WTC11 (cell line): Measurements from ENCODE around the gene RELT. TPM values are rescaled to one million over a fixed set of nuclear protein-coding genes. Genes with fewer than 3 reads are reported as not detected.

Source experiments
- ATAC-seq: fragments of 200-7000 bp; cut with Tn5 transposase; 2 replicates; pipeline ENCODE4 v1.10.0; 2021; ENCODE audit warnings: mild to moderate bottlenecking, moderate library complexity
- CTCF ChIA-PET: fragments of 300-600 bp; sonication (Branson Sonifier 250); formaldehyde crosslinking; loops from one replicate; lab custom pipeline; 2021; ENCODE audit warnings: antibody characterized with exemption; lab: Charles Lee
- POLR2A ChIA-PET: fragments of 350-600 bp; sonication (Branson Sonifier 250); formaldehyde crosslinking; loops from one replicate; lab custom pipeline; 2021; ENCODE audit warnings: antibody characterized with exemption; lab: Charles Lee
- DNase-seq: peaks from one replicate; pipeline ENCODE4 v3.0.0; 2021; ENCODE audit warnings: low spot score
- H3K27ac Mint-ChIP-seq: 2 replicates; pipeline ENCODE4 v1.8.0; 2021; ENCODE audit warnings: mixed read lengths
- H3K27me3 Mint-ChIP-seq: 2 replicates; pipeline ENCODE4 v1.8.0; 2021; ENCODE audit warnings: low read depth, mild to moderate bottlenecking, moderate library complexity, mixed read lengths
- H3K36me3 Mint-ChIP-seq: 2 replicates; pipeline ENCODE4 v1.8.0; 2021; ENCODE audit warnings: mixed read lengths
- H3K4me1 Mint-ChIP-seq: 2 replicates; pipeline ENCODE4 v1.8.0; 2022; ENCODE audit warnings: mixed read lengths
- H3K4me3 Mint-ChIP-seq: 2 replicates; pipeline ENCODE4 v1.8.0; 2021; ENCODE audit warnings: mild to moderate bottlenecking, moderate library complexity, mixed read lengths
- H3K9me3 Mint-ChIP-seq: 2 replicates; pipeline ENCODE4 v1.8.0; 2021; ENCODE audit warnings: mixed read lengths
- FOXK1 ChIP-seq: sonication (generic); formaldehyde crosslinking; IDR thresholded peaks from 2 replicates; pipeline ENCODE4 v1.8.0; 2022; ENCODE audit warnings: mild to moderate bottlenecking, moderate library complexity, missing genetic modification reagents
- NFE2L1 ChIP-seq: sonication (generic); formaldehyde crosslinking; IDR thresholded peaks from 2 replicates; pipeline ENCODE4 v1.8.1; 2023; ENCODE audit warnings: missing genetic modification reagents
- NR2C2 ChIP-seq: sonication (generic); formaldehyde crosslinking; IDR thresholded peaks from 2 replicates; pipeline ENCODE4 v1.8.0; 2022; ENCODE audit warnings: mild to moderate bottlenecking, missing genetic modification reagents
- SOX15 ChIP-seq: fragments of 250-450 bp; sonication (Bioruptor Pico); IDR thresholded peaks from 2 replicates; pipeline ENCODE4 v1.9.0; 2021; ENCODE audit warnings: mild to moderate bottlenecking
- ZNF121 ChIP-seq: sonication (generic); formaldehyde crosslinking; IDR thresholded peaks from 2 replicates; pipeline ENCODE4 v1.8.0; 2023; ENCODE audit warnings: missing genetic modification reagents
- ZNF317 ChIP-seq: sonication (generic); formaldehyde crosslinking; IDR thresholded peaks from 2 replicates; pipeline ENCODE4 v1.8.1; 2023; ENCODE audit warnings: low read depth, mild to moderate bottlenecking, moderate library complexity, missing genetic modification reagents, borderline replicate concordance
- ZNF416 ChIP-seq: fragments of 250-450 bp; sonication (Bioruptor Pico); IDR thresholded peaks from 2 replicates; pipeline ENCODE4 v1.9.0; 2021; ENCODE audit warnings: mild to moderate bottlenecking, inconsistent platforms
- total RNA-seq: library from RNA; stranded (reverse); gene quantifications from 3 replicates; pipeline ENCODE4 v1.2.3, GENCODE V29; 2021
- TF ChIP-seq, protein P1 (sequence below): fragments of 250-450 bp; sonication (Bioruptor Pico); IDR thresholded peaks from 2 replicates; pipeline ENCODE4 v2.1.2; 2022; ENCODE audit warnings: mild to moderate bottlenecking, moderate library complexity
- TF ChIP-seq, protein P2 (sequence below): sonication (generic); formaldehyde crosslinking; IDR thresholded peaks from 2 replicates; pipeline ENCODE4 v1.8.1; 2023; ENCODE audit warnings: mild to moderate bottlenecking, missing genetic modification reagents, borderline replicate concordance
- TF ChIP-seq, protein P3 (sequence below): fragments of 250-450 bp; sonication (Bioruptor Pico); IDR thresholded peaks from 2 replicates; pipeline ENCODE4 v1.9.0; 2021; ENCODE audit warnings: mild to moderate bottlenecking, borderline replicate concordance
- TF ChIP-seq, protein P4 (sequence below): sonication (generic); formaldehyde crosslinking; IDR thresholded peaks from 2 replicates; pipeline ENCODE4 v1.8.0; 2023; ENCODE audit warnings: missing genetic modification reagents

The RELT gene
- total RNA-seq, 1 experiment from 2014 or later = 6.7 TPM

- TF ChIP-seq FOXK1 (CRISPR knock-in tag) = no peak
- TF ChIP-seq, protein P1, sequence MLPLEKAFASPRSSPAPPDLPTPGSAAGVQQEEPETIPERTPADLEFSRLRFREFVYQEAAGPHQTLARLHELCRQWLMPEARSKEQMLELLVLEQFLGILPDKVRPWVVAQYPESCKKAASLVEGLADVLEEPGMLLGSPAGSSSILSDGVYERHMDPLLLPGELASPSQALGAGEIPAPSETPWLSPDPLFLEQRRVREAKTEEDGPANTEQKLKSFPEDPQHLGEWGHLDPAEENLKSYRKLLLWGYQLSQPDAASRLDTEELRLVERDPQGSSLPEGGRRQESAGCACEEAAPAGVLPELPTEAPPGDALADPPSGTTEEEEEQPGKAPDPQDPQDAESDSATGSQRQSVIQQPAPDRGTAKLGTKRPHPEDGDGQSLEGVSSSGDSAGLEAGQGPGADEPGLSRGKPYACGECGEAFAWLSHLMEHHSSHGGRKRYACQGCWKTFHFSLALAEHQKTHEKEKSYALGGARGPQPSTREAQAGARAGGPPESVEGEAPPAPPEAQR (CRISPR knock-in tag) = no peak
- TF ChIP-seq NFE2L1 (CRISPR knock-in tag) = no peak
- TF ChIP-seq ZNF121 (CRISPR knock-in tag) = no peak
- TF ChIP-seq, protein P2, sequence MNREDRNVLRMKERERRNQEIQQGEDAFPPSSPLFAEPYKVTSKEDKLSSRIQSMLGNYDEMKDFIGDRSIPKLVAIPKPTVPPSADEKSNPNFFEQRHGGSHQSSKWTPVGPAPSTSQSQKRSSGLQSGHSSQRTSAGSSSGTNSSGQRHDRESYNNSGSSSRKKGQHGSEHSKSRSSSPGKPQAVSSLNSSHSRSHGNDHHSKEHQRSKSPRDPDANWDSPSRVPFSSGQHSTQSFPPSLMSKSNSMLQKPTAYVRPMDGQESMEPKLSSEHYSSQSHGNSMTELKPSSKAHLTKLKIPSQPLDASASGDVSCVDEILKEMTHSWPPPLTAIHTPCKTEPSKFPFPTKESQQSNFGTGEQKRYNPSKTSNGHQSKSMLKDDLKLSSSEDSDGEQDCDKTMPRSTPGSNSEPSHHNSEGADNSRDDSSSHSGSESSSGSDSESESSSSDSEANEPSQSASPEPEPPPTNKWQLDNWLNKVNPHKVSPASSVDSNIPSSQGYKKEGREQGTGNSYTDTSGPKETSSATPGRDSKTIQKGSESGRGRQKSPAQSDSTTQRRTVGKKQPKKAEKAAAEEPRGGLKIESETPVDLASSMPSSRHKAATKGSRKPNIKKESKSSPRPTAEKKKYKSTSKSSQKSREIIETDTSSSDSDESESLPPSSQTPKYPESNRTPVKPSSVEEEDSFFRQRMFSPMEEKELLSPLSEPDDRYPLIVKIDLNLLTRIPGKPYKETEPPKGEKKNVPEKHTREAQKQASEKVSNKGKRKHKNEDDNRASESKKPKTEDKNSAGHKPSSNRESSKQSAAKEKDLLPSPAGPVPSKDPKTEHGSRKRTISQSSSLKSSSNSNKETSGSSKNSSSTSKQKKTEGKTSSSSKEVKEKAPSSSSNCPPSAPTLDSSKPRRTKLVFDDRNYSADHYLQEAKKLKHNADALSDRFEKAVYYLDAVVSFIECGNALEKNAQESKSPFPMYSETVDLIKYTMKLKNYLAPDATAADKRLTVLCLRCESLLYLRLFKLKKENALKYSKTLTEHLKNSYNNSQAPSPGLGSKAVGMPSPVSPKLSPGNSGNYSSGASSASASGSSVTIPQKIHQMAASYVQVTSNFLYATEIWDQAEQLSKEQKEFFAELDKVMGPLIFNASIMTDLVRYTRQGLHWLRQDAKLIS = no peak
- TF ChIP-seq, all 79 proteins: peak for 0
These were observed 24.1 kb downstream of the RELT start (continued) for GRCh38 chr11:73400293-73400692.

DNA sequence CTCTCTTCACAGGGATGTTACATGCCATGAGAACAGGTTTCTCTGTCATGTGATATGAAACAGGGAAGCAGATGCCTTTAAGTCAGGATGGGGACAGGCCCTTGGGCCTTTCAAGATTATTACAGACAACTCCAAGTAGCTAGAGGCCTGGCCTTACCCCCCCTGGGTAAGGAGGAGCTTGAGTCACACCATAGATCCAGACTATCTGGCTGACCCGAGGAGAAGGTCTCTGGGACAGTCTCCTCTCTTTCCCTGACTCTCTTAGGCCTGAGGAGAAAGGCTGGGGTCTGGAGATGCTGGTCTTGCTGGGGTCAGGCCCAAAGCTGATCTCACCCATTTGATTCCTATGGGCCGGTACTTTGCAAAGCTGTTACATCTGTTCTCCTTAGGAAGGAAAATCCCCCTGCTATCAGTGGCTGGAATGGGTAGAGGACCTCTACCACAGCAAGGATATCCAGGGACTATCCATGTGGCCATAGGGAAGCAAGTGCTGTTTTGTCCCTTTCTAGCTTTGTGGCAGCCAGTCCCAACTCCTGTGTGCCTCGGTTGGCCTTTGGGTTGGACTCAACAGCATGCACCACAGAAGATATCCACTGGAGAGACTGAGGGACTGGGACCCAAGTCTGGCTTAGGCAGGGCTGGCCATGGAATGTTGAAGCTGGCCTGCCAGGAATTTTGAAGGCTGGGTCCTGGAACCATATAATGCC lies 25.2 kb downstream of the RELT start:
- Mint-ChIP-seq H3K4me1 (peaks cover 6% of the 10 kb centered on the region), H3K27me3 (no peaks in the 10 kb centered on the region), H3K27ac (no peak overlapping the region), H3K4me3 (no peak overlapping the region), H3K9me3 (no peaks in the 10 kb centered on the region)
- CTCF ChIA-PET = interaction anchor here (1.0 to 6.8 kb wide), 9 partner anchors 8 to 530 kb away, joined by 3 to 54 read pairs (median 12); no protein-coding TSS in a partner anchor
- ATAC-seq = no peak
- TF ChIP-seq NR2C2 (CRISPR knock-in tag) (no peak), ZNF121 (CRISPR knock-in tag) (no peak), ZNF416 (no peak), SOX15 (CRISPR knock-in tag) (no peak), ZNF317 (CRISPR knock-in tag) (no peak)
- TF ChIP-seq, protein P3, sequence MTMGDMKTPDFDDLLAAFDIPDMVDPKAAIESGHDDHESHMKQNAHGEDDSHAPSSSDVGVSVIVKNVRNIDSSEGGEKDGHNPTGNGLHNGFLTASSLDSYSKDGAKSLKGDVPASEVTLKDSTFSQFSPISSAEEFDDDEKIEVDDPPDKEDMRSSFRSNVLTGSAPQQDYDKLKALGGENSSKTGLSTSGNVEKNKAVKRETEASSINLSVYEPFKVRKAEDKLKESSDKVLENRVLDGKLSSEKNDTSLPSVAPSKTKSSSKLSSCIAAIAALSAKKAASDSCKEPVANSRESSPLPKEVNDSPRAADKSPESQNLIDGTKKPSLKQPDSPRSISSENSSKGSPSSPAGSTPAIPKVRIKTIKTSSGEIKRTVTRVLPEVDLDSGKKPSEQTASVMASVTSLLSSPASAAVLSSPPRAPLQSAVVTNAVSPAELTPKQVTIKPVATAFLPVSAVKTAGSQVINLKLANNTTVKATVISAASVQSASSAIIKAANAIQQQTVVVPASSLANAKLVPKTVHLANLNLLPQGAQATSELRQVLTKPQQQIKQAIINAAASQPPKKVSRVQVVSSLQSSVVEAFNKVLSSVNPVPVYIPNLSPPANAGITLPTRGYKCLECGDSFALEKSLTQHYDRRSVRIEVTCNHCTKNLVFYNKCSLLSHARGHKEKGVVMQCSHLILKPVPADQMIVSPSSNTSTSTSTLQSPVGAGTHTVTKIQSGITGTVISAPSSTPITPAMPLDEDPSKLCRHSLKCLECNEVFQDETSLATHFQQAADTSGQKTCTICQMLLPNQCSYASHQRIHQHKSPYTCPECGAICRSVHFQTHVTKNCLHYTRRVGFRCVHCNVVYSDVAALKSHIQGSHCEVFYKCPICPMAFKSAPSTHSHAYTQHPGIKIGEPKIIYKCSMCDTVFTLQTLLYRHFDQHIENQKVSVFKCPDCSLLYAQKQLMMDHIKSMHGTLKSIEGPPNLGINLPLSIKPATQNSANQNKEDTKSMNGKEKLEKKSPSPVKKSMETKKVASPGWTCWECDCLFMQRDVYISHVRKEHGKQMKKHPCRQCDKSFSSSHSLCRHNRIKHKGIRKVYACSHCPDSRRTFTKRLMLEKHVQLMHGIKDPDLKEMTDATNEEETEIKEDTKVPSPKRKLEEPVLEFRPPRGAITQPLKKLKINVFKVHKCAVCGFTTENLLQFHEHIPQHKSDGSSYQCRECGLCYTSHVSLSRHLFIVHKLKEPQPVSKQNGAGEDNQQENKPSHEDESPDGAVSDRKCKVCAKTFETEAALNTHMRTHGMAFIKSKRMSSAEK = no peak
- TF ChIP-seq, protein P4, sequence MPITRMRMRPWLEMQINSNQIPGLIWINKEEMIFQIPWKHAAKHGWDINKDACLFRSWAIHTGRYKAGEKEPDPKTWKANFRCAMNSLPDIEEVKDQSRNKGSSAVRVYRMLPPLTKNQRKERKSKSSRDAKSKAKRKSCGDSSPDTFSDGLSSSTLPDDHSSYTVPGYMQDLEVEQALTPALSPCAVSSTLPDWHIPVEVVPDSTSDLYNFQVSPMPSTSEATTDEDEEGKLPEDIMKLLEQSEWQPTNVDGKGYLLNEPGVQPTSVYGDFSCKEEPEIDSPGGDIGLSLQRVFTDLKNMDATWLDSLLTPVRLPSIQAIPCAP (CRISPR knock-in tag) = no peak
- TF ChIP-seq, protein P2 = no peak
- TF ChIP-seq, all 79 proteins: peak for 0
- H3K36me3 Mint-ChIP-seq = no peaks in the 10 kb centered on the region; the same call in 1 of the 2 replicates
- no peak for DNase-seq
- POLR2A ChIA-PET = no interaction called here
